Natural killer cell (primary cell): ENCODE results near the gene ZC3H7B. TPM values are rescaled to one million over a fixed set of nuclear protein-coding genes. Genes with fewer than 3 reads are reported as not detected.
A peak's percentile ranks its signal among the peaks of the same experiment; 100 is the strongest.

ENCODE experiments used
- ATAC-seq, 3 donors: fragments of 150-1000 bp in 2 of 3; fragments of 200-7000 bp in 1 of 3; cut with Tn5 transposase; 1 replicate in 1 of 3; 2 replicates in 2 of 3; pipeline ENCODE4 v1.10.0; 2021; ENCODE audit warnings: mild to moderate bottlenecking in 2 of 3, moderate library complexity in 2 of 3
- DNase-seq, 2 donors: peaks; one replicate each; pipeline versions ENCODE4 v3.0.0 to v3.0.0-alpha.2; 2013 to 2021; ENCODE audit warnings: mixed read lengths in 1 of 2
- H3K27ac ChIP-seq: one replicate; pipeline ENCODE4 v1.5.1; 2013; ENCODE audit warnings: mild to moderate bottlenecking, low read length
- H3K27me3 ChIP-seq: one replicate; pipeline ENCODE4 v1.6.1; 2013; ENCODE audit warnings: low read length; ENCODE audit not compliant: control insufficient read depth, insufficient read depth
- H3K36me3 ChIP-seq: one replicate; pipeline ENCODE4 v1.6.1; 2013; ENCODE audit warnings: low read length; ENCODE audit not compliant: control insufficient read depth, insufficient read depth
- H3K4me1 ChIP-seq: one replicate; pipeline ENCODE4 v1.6.1; 2013; ENCODE audit warnings: low read length; ENCODE audit not compliant: control insufficient read depth, insufficient read depth
- H3K4me3 ChIP-seq: one replicate; pipeline ENCODE4 v1.5.1; 2013; ENCODE audit warnings: low read length
- H3K9me3 ChIP-seq: one replicate; pipeline ENCODE4 v1.6.1; 2013; ENCODE audit warnings: low read length; ENCODE audit not compliant: control insufficient read depth, insufficient read depth
- H3K27ac Mint-ChIP-seq, 2 donors: one replicate each; pipeline ENCODE4 v1.8.0; 2022; ENCODE audit warnings: mild to moderate bottlenecking in 2 of 2, mixed read lengths in 2 of 2, moderate library complexity in 1 of 2
- H3K27me3 Mint-ChIP-seq, 2 donors: one replicate each; pipeline ENCODE4 v1.8.0; 2022; ENCODE audit warnings: low read depth in 2 of 2, mixed read lengths in 2 of 2
- H3K36me3 Mint-ChIP-seq: one replicate; pipeline ENCODE4 v1.8.0; 2022; ENCODE audit warnings: mixed read lengths
- H3K4me1 Mint-ChIP-seq, 2 donors: one replicate each; pipeline ENCODE4 v1.8.0; 2022; ENCODE audit warnings: mixed read lengths in 2 of 2
- H3K4me3 Mint-ChIP-seq: one replicate; pipeline ENCODE4 v1.8.0; 2022; ENCODE audit warnings: mild to moderate bottlenecking, moderate library complexity, mixed read lengths
- H3K9me3 Mint-ChIP-seq, 2 donors: one replicate each; pipeline ENCODE4 v1.8.0; 2022; ENCODE audit warnings: mixed read lengths in 2 of 2
- CTCF ChIP-seq: fragments of 200-600 bp; IDR thresholded peaks from one replicate; pipeline ENCODE4 v1.8.0; 2022; ENCODE audit warnings: antibody characterized with exemption
- WGBS: methylation state at CpG from one replicate; pipeline ENCODE4 v1.1.7; 2013; ENCODE audit warnings: missing lambda C conversion rate; ENCODE audit not compliant: insufficient coverage; 5-methylcytosine and 5-hydroxymethylcytosine counted together
- intact Hi-C: fragments of 100-400 bp; cut with micrococcal nuclease; formaldehyde crosslinking; loops from one replicate; pipeline ENCODE4 v1.14.2; 2022
- total RNA-seq, 4 donors: library from RNA; stranded (reverse); fragments of 120-200 nt in 1 of 4; gene quantifications; one replicate each; pipeline versions ENCODE4 v1.2.3 to v1.2.4, GENCODE V29; 2013 to 2022

The ZC3H7B gene
- total RNA-seq, 3 donors from 2014 or later (not counting 1 experiment from before 2014, with no cell fraction given), result 33.9 to 40.3 (median 38.3) TPM

- no peaks in the 10 kb centered on the region for H3K9me3 ChIP-seq
- H3K4me3 ChIP-seq, result peak within 1 kb of the TSS; percentile 63
- H3K27ac Mint-ChIP-seq, result peak within 1 kb of the TSS; percentile 94 to 98
- TF ChIP-seq CTCF, result no peak
- H3K4me1 Mint-ChIP-seq, result peaks cover 0 to 13% of the 10 kb centered on the region in 2 donors
- no peaks in the 10 kb centered on the region for H3K9me3 Mint-ChIP-seq
- DNase-seq (peak; percentile 96 to 98), ATAC-seq (peak; percentile 81 to 92 (median 84))
- H3K36me3 Mint-ChIP-seq, result no peaks in the 10 kb centered on the region
- H3K36me3 ChIP-seq, result no peaks in the 10 kb centered on the region
- H3K27me3 ChIP-seq, result no peaks in the 10 kb centered on the region
- peaks cover 20% of the 10 kb centered on the region for H3K4me1 ChIP-seq
- under 1% methylated on average over 77 of the region's 84 CpGs for WGBS
- peak within 1 kb of the TSS; percentile 94 for H3K4me3 Mint-ChIP-seq
- H3K27ac ChIP-seq, result peak within 1 kb of the TSS; percentile 94
- intact Hi-C loops, result loop anchor here (1.0 kb wide), 1 partner anchor 96 kb away; no protein-coding TSS in a partner anchor
- no peaks in the 10 kb centered on the region for H3K27me3 Mint-ChIP-seq
These were observed 80.2 kb downstream of the ZC3H7B start, which contains the start of gene TEF for GRCh38 chr22:41381329-41382097. TSS of gene TEF (plus strand) at chr22:41381942. CDS start at chr22:41382045, 103 bp downstream.

GRCh38 chr22:41382098-41382578, 80.8 kb downstream of the ZC3H7B start:
- DNase-seq (peak; percentile 61 to 75), ATAC-seq (peak; percentile 29 to 58 (median 38))
- Mint-ChIP-seq H3K27ac (peak overlapping the region; percentile 94 to 98), H3K27me3 (no peaks in the 10 kb centered on the region), H3K4me3 (peak overlapping the region; percentile 94), H3K9me3 (no peaks in the 10 kb centered on the region), H3K36me3 (no peaks in the 10 kb centered on the region), H3K4me1 (peaks cover 0 to 13% of the 10 kb centered on the region in 2 donors)
- Histone ChIP-seq H3K4me3 (peak overlapping the region; percentile 63), H3K4me1 (peaks cover 20% of the 10 kb centered on the region), H3K27me3 (no peaks in the 10 kb centered on the region), H3K9me3 (no peaks in the 10 kb centered on the region), H3K36me3 (no peaks in the 10 kb centered on the region), H3K27ac (peak overlapping the region; percentile 94)
- TF ChIP-seq CTCF, result no peak
- intact Hi-C loops, result no loop called here
- WGBS, result under 1% methylated on average over 35 of the region's 35 CpGs

GRCh38 chr22:41382610-41383009, 81.3 kb downstream of the ZC3H7B start:
- ATAC-seq, result no peak
- H3K9me3 Mint-ChIP-seq, result no peaks in the 10 kb centered on the region
- no peaks in the 10 kb centered on the region for H3K9me3 ChIP-seq
- 43% methylated on average over 19 of the region's 19 CpGs for WGBS
- peaks cover 0 to 13% of the 10 kb centered on the region in 2 donors for H3K4me1 Mint-ChIP-seq
- H3K4me3 Mint-ChIP-seq, result peak overlapping the region; percentile 83
- no peaks in the 10 kb centered on the region for H3K36me3 Mint-ChIP-seq
- no peaks in the 10 kb centered on the region for H3K27me3 ChIP-seq
- H3K27ac ChIP-seq, result peak overlapping the region; percentile 94
- peak overlapping the region; percentile 63 for H3K4me3 ChIP-seq
- H3K27me3 Mint-ChIP-seq, result no peaks in the 10 kb centered on the region
- peaks cover 20% of the 10 kb centered on the region for H3K4me1 ChIP-seq
- TF ChIP-seq CTCF, result no peak
- H3K36me3 ChIP-seq, result peaks cover 3% of the 10 kb centered on the region
- no peak for DNase-seq
- intact Hi-C loops, result no loop called here
- peak overlapping the region; percentile 94 to 98 for H3K27ac Mint-ChIP-seq
